Muscle layer of colon (tissue), 2 donors: Measurements from ENCODE around the gene GSE1.

Experiments used
- H3K27ac ChIP-seq: one replicate; pipeline ENCODE4 v1.7.0; 2013; ENCODE audit warnings: low read depth, mild to moderate bottlenecking, low read length, moderate library complexity
- H3K27me3 ChIP-seq, 2 donors: one replicate each; pipeline ENCODE4 v1.7.0; 2013; ENCODE audit warnings: low read length in 2 of 2, mild to moderate bottlenecking in 2 of 2; ENCODE audit not compliant: insufficient read depth in 2 of 2, control insufficient read depth in 1 of 2
- H3K36me3 ChIP-seq: one replicate; pipeline ENCODE4 v1.7.0; 2013; ENCODE audit warnings: mild to moderate bottlenecking, low read length; ENCODE audit not compliant: insufficient read depth
- H3K4me1 ChIP-seq: one replicate; pipeline ENCODE4 v1.7.0; 2013; ENCODE audit warnings: mild to moderate bottlenecking, low read length; ENCODE audit not compliant: insufficient read depth
- H3K4me3 ChIP-seq, 2 donors: one replicate each; pipeline ENCODE4 v1.7.0; 2013; ENCODE audit warnings: low read length in 2 of 2, low read depth in 1 of 2, mild to moderate bottlenecking in 1 of 2, moderate library complexity in 1 of 2
- H3K9ac ChIP-seq: one replicate; pipeline ENCODE4 v1.7.0; 2013; ENCODE audit warnings: low read length
- H3K9me3 ChIP-seq: one replicate; pipeline ENCODE4 v1.7.0; 2013; ENCODE audit warnings: mild to moderate bottlenecking, low read length
- donor health status: abdominal sarcoma.
- donor health status: Adenocarcinoma of cecum.

Gene GSE1

DNA sequence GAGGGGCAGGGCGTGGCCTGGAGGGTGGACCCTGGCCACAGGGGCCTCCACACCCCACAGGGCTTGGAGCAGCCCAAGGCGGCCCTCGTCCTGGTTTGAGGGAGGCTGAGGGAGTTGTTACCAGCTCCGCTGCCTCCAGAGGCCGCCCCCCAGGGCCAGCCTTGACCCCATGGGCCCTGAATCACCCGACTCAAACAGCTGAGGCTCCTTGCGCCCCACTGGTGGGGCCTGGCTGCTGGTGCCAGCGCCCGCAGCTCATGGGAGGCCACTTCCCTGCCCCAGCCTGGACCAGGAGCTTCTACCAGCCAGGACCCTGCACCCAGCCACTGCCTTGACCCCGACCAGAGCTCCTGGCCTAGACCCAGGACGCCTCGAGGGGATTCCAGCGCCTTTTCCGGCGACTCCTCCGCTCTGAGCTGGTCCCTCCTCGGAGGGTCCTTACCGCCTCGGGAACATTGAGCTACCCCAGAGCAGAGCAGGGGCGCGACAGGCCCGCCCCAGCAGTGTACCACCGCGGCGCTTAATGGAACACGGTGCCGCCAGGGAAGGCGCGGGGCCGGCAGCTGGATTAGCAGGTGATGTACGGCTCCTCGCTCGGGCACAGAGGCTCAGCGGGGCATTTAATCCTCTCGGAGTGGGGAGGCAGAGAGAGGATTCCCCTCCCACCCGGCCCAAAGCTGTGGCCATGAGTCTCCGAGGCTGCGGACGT lies 37.2 kb downstream of the GSE1 start:
- H3K9me3 ChIP-seq = no peaks in the 10 kb centered on the region
- H3K36me3 ChIP-seq = peaks cover 28% of the 10 kb centered on the region
- H3K27me3 ChIP-seq = no peaks in the 10 kb centered on the region
- H3K9ac ChIP-seq = no peak overlapping the region
- H3K4me3 ChIP-seq = no peak overlapping the region
- peak overlapping the region; percentile 23 for H3K27ac ChIP-seq
- peaks cover 32% of the 10 kb centered on the region for H3K4me1 ChIP-seq

GRCh38 chr16:85650844-85651628 lies 37.9 kb downstream of the GSE1 start:
- no peaks in the 10 kb centered on the region for H3K27me3 ChIP-seq
- peak overlapping the region; percentile 41 for H3K27ac ChIP-seq
- H3K4me1 ChIP-seq = peaks cover 32% of the 10 kb centered on the region
- H3K9ac ChIP-seq = no peak overlapping the region
- H3K4me3 ChIP-seq = no peak overlapping the region
- no peaks in the 10 kb centered on the region for H3K9me3 ChIP-seq
- peaks cover 35% of the 10 kb centered on the region for H3K36me3 ChIP-seq

- peaks cover 32% of the 10 kb centered on the region for H3K4me1 ChIP-seq
- H3K9me3 ChIP-seq = no peaks in the 10 kb centered on the region
- peak overlapping the region; percentile 67 for H3K27ac ChIP-seq
- no peaks in the 10 kb centered on the region for H3K27me3 ChIP-seq
- no peak overlapping the region for H3K9ac ChIP-seq
- no peak overlapping the region for H3K4me3 ChIP-seq
- H3K36me3 ChIP-seq = peaks cover 43% of the 10 kb centered on the region
Measured at GRCh38 chr16:85651629-85652430, 38.7 kb downstream of the GSE1 start.

- Histone ChIP-seq H3K9ac (no peak overlapping the region), H3K36me3 (peaks cover 50% of the 10 kb centered on the region), H3K4me3 (no peak overlapping the region), H3K27ac (peak overlapping the region; percentile 67), H3K27me3 (no peaks in the 10 kb centered on the region), H3K9me3 (no peaks in the 10 kb centered on the region), H3K4me1 (peaks cover 32% of the 10 kb centered on the region)
Measured at GRCh38 chr16:85652431-85653221, 39.5 kb downstream of the GSE1 start.

- Histone ChIP-seq H3K27me3 (no peaks in the 10 kb centered on the region), H3K4me1 (peaks cover 32% of the 10 kb centered on the region), H3K9ac (no peak overlapping the region), H3K9me3 (no peaks in the 10 kb centered on the region), H3K27ac (peak overlapping the region; percentile 56), H3K4me3 (no peak overlapping the region), H3K36me3 (peaks cover 58% of the 10 kb centered on the region)
Measured at GRCh38 chr16:85653290-85653891, 40.3 kb downstream of the GSE1 start.

DNA sequence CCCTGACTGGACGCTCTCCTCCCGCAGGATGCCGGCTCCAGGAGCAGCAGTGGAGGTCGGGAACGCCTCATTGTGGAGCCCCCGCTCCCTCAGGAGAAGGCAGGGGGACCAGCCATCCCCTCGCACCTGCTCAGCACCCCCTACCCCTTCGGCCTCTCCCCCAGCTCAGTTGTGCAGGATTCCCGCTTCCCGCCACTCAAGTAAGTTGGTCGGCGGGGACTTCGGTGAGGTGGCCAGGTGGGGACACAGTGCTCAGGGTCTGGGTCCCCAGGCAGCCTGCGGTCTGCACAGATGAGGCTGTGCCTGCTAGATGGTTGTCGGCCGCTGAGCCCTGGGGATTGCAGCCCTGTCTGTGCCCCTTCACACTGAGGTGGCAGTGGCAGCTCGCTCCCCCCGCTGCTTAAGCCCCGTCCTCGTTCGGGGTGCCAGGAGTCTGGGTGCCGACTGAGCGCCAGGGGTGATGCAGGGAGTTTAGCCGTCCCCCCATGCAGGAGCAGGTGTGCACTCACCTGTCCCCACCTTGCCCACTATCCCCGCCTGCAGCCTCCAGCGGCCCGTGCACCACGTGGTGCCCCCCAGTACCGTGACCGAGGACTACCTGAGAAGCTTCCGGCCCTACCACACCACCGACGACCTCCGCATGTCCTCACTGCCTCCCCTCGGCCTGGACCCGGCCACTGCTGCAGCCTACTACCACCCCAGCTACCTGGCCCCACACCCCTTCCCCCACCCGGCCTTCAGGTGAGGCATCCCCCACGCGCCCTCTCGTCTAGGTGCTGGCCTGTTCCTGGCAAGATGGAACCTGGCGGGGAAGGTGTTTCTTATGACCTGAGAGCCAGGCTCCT lies 41.4 kb downstream of the GSE1 start:
- H3K36me3 ChIP-seq = peaks cover 64% of the 10 kb centered on the region
- peaks cover 32% of the 10 kb centered on the region for H3K4me1 ChIP-seq

DNA sequence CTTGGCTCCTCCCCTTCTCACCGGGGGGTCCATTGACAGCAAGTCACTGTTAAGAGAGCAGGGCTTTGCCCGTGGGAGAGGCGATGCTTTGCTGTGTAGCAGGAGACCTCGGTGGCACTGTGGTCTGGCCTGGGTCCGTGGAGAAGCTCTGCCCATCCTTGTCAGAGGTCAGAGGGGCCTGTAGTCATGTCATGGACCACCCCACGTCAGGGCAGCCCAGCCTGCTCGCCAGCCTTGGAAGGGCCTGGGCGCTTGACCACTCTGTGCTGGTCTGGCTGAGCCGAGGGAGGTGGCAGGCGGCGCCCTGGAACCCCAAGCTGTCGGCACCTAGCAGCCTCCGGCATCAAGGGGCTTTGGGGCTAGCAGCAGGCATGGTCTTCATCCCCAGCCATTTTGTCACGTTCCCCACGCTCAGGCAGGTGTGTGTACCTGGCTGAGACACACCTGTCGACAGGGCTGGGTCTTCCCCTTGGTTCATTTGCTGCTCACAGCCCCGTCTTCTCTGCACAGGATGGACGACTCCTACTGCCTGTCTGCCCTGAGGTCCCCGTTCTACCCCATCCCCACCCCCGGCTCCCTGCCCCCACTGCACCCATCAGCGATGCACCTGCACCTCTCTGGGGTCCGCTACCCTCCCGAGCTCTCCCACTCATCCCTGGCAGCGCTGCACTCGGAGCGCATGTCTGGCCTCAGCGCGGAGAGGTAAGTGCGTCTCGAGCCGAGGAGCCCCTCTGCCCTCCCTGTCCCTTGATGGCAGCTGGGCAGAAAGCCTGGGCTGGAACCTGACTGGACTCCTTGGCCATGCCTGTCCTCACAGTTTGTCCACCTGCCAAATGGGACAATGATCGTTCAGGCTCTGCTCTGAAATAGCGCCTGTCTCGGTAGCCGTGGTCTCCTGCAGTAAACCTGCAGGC lies 42.4 kb downstream of the GSE1 start:
- Histone ChIP-seq H3K36me3 (peaks cover 58% of the 10 kb centered on the region), H3K9me3 (no peaks in the 10 kb centered on the region), H3K9ac (no peak overlapping the region), H3K27ac (no peak overlapping the region), H3K4me1 (peaks cover 32% of the 10 kb centered on the region), H3K27me3 (no peaks in the 10 kb centered on the region), H3K4me3 (no peak overlapping the region)

More for the DNA sequence above, 41.4 kb downstream of the GSE1 start:
- Histone ChIP-seq H3K9me3 (no peaks in the 10 kb centered on the region), H3K27me3 (no peaks in the 10 kb centered on the region), H3K27ac (no peak overlapping the region), H3K9ac (no peak overlapping the region), H3K4me3 (no peak overlapping the region)

DNA sequence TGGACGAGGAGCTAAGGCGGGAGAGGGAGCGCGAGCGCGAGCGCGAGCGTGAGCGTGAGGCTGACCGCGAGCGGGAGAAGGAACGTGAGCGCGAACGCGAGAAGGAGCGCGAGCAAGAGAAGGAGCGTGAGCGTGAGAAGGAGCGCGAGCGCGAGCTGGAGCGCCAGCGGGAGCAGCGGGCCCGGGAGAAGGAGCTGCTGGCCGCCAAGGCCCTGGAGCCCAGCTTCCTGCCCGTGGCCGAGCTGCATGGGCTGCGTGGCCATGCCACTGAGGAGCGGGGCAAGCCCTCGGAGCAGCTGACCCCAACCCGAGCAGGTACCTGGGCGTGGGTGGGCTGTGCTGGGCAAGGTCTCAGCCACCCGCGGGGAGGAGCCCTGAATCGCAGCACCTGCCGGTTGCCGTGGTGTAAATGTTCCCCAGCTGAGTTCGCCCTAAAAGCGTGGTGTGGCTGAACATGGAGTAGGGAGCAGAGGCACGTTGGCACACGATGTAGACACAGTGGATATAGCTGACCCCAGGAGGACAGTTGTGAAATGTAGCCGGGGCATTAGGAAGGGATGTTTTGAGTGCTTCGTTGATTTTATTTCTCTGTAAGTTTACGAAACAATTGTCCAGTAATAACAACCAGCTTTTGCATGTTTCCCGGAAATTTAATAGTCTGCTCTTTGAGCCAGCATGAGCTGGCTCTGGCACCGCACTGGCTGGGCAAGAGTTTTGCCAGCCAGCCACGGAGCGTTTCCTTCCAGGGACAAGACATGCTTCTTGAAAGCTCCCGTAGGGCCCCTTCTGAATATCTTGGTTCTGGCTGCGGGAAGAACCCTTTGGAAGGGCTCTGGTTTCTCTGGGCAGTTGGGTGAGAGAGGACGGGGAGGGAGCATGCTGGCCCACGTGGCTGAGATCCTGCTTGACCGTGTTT lies 43.5 kb downstream of the GSE1 start:
- Histone ChIP-seq H3K4me3 (no peak overlapping the region), H3K27ac (no peak overlapping the region), H3K9ac (no peak overlapping the region), H3K9me3 (no peaks in the 10 kb centered on the region), H3K27me3 (no peaks in the 10 kb centered on the region), H3K4me1 (peaks cover 26% of the 10 kb centered on the region), H3K36me3 (peaks cover 59% of the 10 kb centered on the region)

GRCh38 chr16:85657267-85657650 lies 44.1 kb downstream of the GSE1 start:
- Histone ChIP-seq H3K27ac (no peak overlapping the region), H3K27me3 (no peaks in the 10 kb centered on the region), H3K4me3 (no peak overlapping the region), H3K9ac (no peak overlapping the region), H3K9me3 (no peaks in the 10 kb centered on the region), H3K36me3 (peaks cover 65% of the 10 kb centered on the region), H3K4me1 (peaks cover 20% of the 10 kb centered on the region)
